ENCODE results near the gene DDX3X. TPM values are rescaled to one million over a fixed set of nuclear protein-coding genes. Genes with fewer than 3 reads are reported as not detected.

Gene DDX3X
- total RNA-seq, 1 experiment from 2014 or later: 266 TPM

- H3K4me1 ChIP-seq (ENCODE audit: control insufficient read depth, insufficient read depth, low read length): peaks cover 13% of the 10 kb centered on the region
- H3K27ac ChIP-seq (ENCODE audit: low read length): no peak overlapping the region
- ChIA-PET POLR2A (no interaction called here), CTCF (no interaction called here)
- DNase-seq (ENCODE audit: low read depth, low spot score): no peak
- no peak for TF ChIP-seq POLR2AphosphoS5 (IDR thresholded peaks at IDR 0.05; ENCODE audit: low read depth, low read length)
- no peak for TF ChIP-seq CTCF (IDR thresholded peaks at IDR 0.05)
- TF ChIP-seq SIN3A (IDR thresholded peaks at IDR 0.05; ENCODE audit: borderline replicate concordance, insufficient read depth, low read depth, low read length): no peak
- no peak for TF ChIP-seq TCF7L2 (IDR thresholded peaks at IDR 0.05; ENCODE audit: low read depth, low read length)
- no peak for TF ChIP-seq REST (IDR thresholded peaks at IDR 0.05; ENCODE audit: insufficient read depth in 1 of 2, low read depth in 2 of 2, low read length in 1 of 2)
- no peaks in the 10 kb centered on the region for H3K27me3 ChIP-seq (ENCODE audit: control insufficient read depth, insufficient read depth, low read length)
- H3K9me3 ChIP-seq (ENCODE audit: control insufficient read depth, insufficient read depth, low read depth, low read length): no peaks in the 10 kb centered on the region
- intact Hi-C loops (cut with micrococcal nuclease; ENCODE audit: unreplicated experiment) (loop anchor here (5.0 to 10.0 kb wide), 2 partner anchors 64 to 103 kb away; no protein-coding TSS in a partner anchor), in situ Hi-C loops (cut with HindIII; ENCODE audit: low pct_unique_long_range_greater_than_20kb, low sequenced_read_pairs) (no loop called here)
- peak overlapping the region in 1 of 2 experiments; percentile 15; a peak in 2 of 4 replicates for H3K4me3 ChIP-seq (ENCODE audit: low read depth in 2 of 2, low read length in 2 of 2)
- peaks cover 30% of the 10 kb centered on the region for H3K36me3 ChIP-seq (ENCODE audit: control insufficient read depth, insufficient read depth, low read length)
- no TSS peak for BruUV-seq (replicated peaks)
- ATAC-seq: no peak
Observed at GRCh38 chrX:41339148-41339547, 5.2 kb downstream of the DDX3X start.

GRCh38 chrX:41344053-41344452 is 10.1 kb downstream of the DDX3X start:
- BruUV-seq (replicated peaks): no TSS peak
- ATAC-seq: no peak
- Histone ChIP-seq H3K4me1 (ENCODE audit: control insufficient read depth, insufficient read depth, low read length) (peaks cover 4% of the 10 kb centered on the region), H3K27ac (ENCODE audit: low read length) (no peak overlapping the region), H3K36me3 (ENCODE audit: control insufficient read depth, insufficient read depth, low read length) (peaks cover 44% of the 10 kb centered on the region), H3K27me3 (ENCODE audit: control insufficient read depth, insufficient read depth, low read length) (no peaks in the 10 kb centered on the region), H3K9me3 (ENCODE audit: control insufficient read depth, insufficient read depth, low read depth, low read length) (no peaks in the 10 kb centered on the region), H3K4me3 (ENCODE audit: low read depth in 2 of 2, low read length in 2 of 2) (no peak overlapping the region)
- CTCF ChIA-PET: no interaction called here
- no peak for DNase-seq (ENCODE audit: low read depth, low spot score)
- POLR2A ChIA-PET: no interaction called here
- TF ChIP-seq CTCF (IDR thresholded peaks at IDR 0.05) (no peak), POLR2AphosphoS5 (IDR thresholded peaks at IDR 0.05; ENCODE audit: low read depth, low read length) (no peak), TCF7L2 (IDR thresholded peaks at IDR 0.05; ENCODE audit: low read depth, low read length) (no peak), SIN3A (IDR thresholded peaks at IDR 0.05; ENCODE audit: borderline replicate concordance, insufficient read depth, low read depth, low read length) (no peak), REST (IDR thresholded peaks at IDR 0.05; ENCODE audit: insufficient read depth in 1 of 2, low read depth in 2 of 2, low read length in 1 of 2) (no peak)
- in situ Hi-C loops (cut with HindIII; ENCODE audit: low pct_unique_long_range_greater_than_20kb, low sequenced_read_pairs): no loop called here
- intact Hi-C loops (cut with micrococcal nuclease; ENCODE audit: unreplicated experiment): no loop called here

Data from Panc1 (cell line).